Lower lobe of right lung (tissue), 2 donors: Measurements from ENCODE around the gene ARHGAP10. TPM values are rescaled to one million over a fixed set of nuclear protein-coding genes. Genes with fewer than 3 reads are reported as not detected.

Source experiments
- ATAC-seq, 2 donors: fragments of 200-7000 bp; cut with Tn5 transposase; one replicate each; pipeline ENCODE4 v1.9.1; 2020 to 2022; ENCODE audit warnings: mild to moderate bottlenecking in 2 of 2, moderate library complexity in 2 of 2
- DNase-seq: peaks from one replicate; pipeline ENCODE4 v3.0.0-alpha.2; 2020
- H3K27ac ChIP-seq: fragments of 200-600 bp; one replicate; pipeline ENCODE4 v1.8.0; 2022
- H3K27me3 ChIP-seq: fragments of 200-600 bp; one replicate; pipeline ENCODE4 v1.8.0; 2022; ENCODE audit warnings: low read depth
- H3K36me3 ChIP-seq: fragments of 200-600 bp; one replicate; pipeline ENCODE4 v1.8.0; 2022; ENCODE audit warnings: mild to moderate bottlenecking
- H3K4me1 ChIP-seq: fragments of 200-600 bp; one replicate; pipeline ENCODE4 v1.8.0; 2022
- H3K4me3 ChIP-seq: fragments of 200-600 bp; one replicate; pipeline ENCODE4 v1.8.0; 2022; ENCODE audit warnings: mild to moderate bottlenecking
- H3K9me3 ChIP-seq: fragments of 200-600 bp; one replicate; pipeline ENCODE4 v1.8.0; 2022
- CTCF ChIP-seq: fragments of 200-600 bp; IDR thresholded peaks from one replicate; pipeline ENCODE4 v1.8.0; 2022; ENCODE audit warnings: antibody characterized with exemption, mild to moderate bottlenecking
- intact Hi-C: fragments of 100-400 bp; cut with DNase I; formaldehyde crosslinking; loops from one replicate; pipeline ENCODE4 v1.11.0; 2022
- total RNA-seq: library from RNA; stranded (reverse); fragmentation: NEBNext Ultra II Directional; extraction: Animal tissue kit (Norgen Biotek cat#: 25700); gene quantifications from one replicate; pipeline ENCODE4 v1.2.1, GENCODE V29; 2021
- donor health status: DM: no; HTN: yes; CAD: no; lungs with severe emphysema.

ARHGAP10 gene
- total RNA-seq, 1 donor from 2014 or later = 26.4 TPM

- Histone ChIP-seq H3K27ac (no peak overlapping the region), H3K4me1 (no peaks in the 10 kb centered on the region), H3K36me3 (no peaks in the 10 kb centered on the region), H3K9me3 (no peaks in the 10 kb centered on the region), H3K4me3 (no peak overlapping the region), H3K27me3 (no peaks in the 10 kb centered on the region)
- no peak for ATAC-seq
- TF ChIP-seq CTCF = no peak
- intact Hi-C loops = no loop called here
- no peak for DNase-seq
These were observed 365.9 kb downstream of the ARHGAP10 start for GRCh38 chr4:148097801-148098200.

GRCh38 chr4:148101235-148101634 lies 369.3 kb downstream of the ARHGAP10 start:
- no peak for ATAC-seq
- intact Hi-C loops = no loop called here
- H3K4me1 ChIP-seq = no peaks in the 10 kb centered on the region
- no peak overlapping the region for H3K4me3 ChIP-seq
- H3K27ac ChIP-seq = no peak overlapping the region
- no peaks in the 10 kb centered on the region for H3K36me3 ChIP-seq
- TF ChIP-seq CTCF = no peak
- DNase-seq = no peak
- no peaks in the 10 kb centered on the region for H3K27me3 ChIP-seq
- no peaks in the 10 kb centered on the region for H3K9me3 ChIP-seq

- H3K4me3 ChIP-seq = no peak overlapping the region
- ATAC-seq = no peak
- TF ChIP-seq CTCF = no peak
- no peaks in the 10 kb centered on the region for H3K27me3 ChIP-seq
- H3K36me3 ChIP-seq = no peaks in the 10 kb centered on the region
- H3K4me1 ChIP-seq = no peaks in the 10 kb centered on the region
- DNase-seq = no peak
- peaks cover 4% of the 10 kb centered on the region for H3K9me3 ChIP-seq
- intact Hi-C loops = no loop called here
- H3K27ac ChIP-seq = no peak overlapping the region
These were observed 369.9 kb downstream of the ARHGAP10 start for GRCh38 chr4:148101790-148102189.

DNA sequence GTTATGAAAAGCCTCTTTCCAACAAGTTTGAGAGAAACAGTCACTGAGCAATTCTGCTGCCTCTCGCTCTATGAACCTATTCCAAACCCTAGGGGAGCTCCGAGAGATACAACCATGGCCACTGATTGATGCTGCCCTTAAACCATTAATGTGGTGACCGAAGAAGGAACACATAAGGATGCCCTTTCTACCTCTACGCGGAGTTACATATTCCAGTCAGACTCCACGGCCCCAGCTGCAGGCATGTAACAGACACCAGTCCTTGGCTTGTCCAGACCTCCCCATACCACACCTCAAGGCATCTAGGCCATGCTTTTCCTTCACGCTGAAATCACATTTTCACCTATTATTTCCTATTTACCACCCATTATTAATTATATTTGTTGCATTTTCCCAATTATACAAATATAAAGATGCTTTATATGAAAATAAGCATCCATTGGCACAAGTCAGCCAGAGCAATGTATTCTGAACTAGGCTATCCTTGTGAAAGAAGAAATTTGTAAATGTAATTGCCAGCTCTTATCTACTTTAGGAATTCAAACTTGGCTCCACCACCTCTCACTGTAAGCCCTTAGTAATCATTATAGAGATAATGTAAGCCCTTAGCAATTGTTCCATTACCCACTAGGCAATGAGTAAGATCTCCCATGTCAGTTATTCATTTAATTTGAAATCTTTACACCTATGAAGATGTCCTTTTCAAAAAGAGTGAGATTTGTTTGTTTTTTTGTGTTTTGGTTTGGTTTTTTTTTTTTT lies 371.9 kb downstream of the ARHGAP10 start:
- no peak for TF ChIP-seq CTCF
- no peak for DNase-seq
- Histone ChIP-seq H3K4me1 (no peaks in the 10 kb centered on the region), H3K27me3 (no peaks in the 10 kb centered on the region), H3K27ac (no peak overlapping the region), H3K9me3 (peaks cover 4% of the 10 kb centered on the region), H3K36me3 (peaks cover 7% of the 10 kb centered on the region), H3K4me3 (no peak overlapping the region)
- no peak for ATAC-seq
- intact Hi-C loops = no loop called here

DNA sequence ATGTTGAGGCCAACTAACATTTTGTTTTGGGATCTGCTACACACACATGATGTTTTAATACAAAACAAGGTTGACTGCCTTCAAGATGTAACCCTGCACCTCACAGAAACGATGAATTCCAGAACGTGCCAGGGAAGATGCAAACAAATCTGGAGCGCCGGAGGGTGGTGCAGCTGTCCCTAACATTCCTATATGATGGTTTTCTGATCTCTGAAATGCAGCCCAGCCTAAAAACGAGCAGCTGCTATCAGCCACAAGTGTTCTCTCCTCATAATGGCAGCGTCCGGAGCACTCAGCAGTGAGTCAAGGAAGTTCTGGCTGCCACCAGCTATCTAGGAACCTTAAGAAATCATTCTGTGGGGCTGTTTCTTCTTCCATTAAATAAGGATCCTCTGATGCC lies 376.9 kb downstream of the ARHGAP10 start:
- Histone ChIP-seq H3K27ac (no peak overlapping the region), H3K9me3 (peaks cover 4% of the 10 kb centered on the region), H3K36me3 (peaks cover 20% of the 10 kb centered on the region), H3K27me3 (no peaks in the 10 kb centered on the region), H3K4me1 (no peaks in the 10 kb centered on the region), H3K4me3 (no peak overlapping the region)
- TF ChIP-seq CTCF = no peak
- DNase-seq (no peak), ATAC-seq (no peak)
- intact Hi-C loops = no loop called here
